Common myeloid progenitor, CD34-positive (primary cell): ENCODE measurements around the gene MED12L.

Source experiments
- CTCF ChIA-PET: fragments of 350-600 bp; sonication (Branson Sonifier 250); formaldehyde crosslinking; loops from one replicate; lab custom pipeline; 2021; ENCODE audit warnings: antibody characterized with exemption; lab: Charles Lee
- POLR2A ChIA-PET: fragments of 350-600 bp; sonication (Branson Sonifier 250); formaldehyde crosslinking; loops from one replicate; lab custom pipeline; 2021; ENCODE audit warnings: antibody characterized with exemption; lab: Charles Lee
- DNase-seq, 3 donors: peaks; one replicate each; pipeline versions ENCODE4 v3.0.0 to v3.0.0-alpha.2; 2013
- H3K27ac ChIP-seq, 2 experiments: 1 replicate in 1 of 2; 2 replicates in 1 of 2; pipeline ENCODE4 v1.7.0; 2013; ENCODE audit warnings: inconsistent platforms in 2 of 2, low read length in 2 of 2, mild to moderate bottlenecking in 2 of 2, low read depth in 1 of 2, moderate library complexity in 1 of 2; ENCODE audit not compliant: severe bottlenecking in 2 of 2, insufficient read depth in 1 of 2, poor library complexity in 1 of 2
- H3K27me3 ChIP-seq, 5 experiments: replicated peaks in 2 of 5; 1 replicate in 3 of 5; 2 replicates in 2 of 5; pipeline versions ENCODE4 v1.6.1 to v1.7.0; 2013; ENCODE audit warnings: low read length in 4 of 5, mild to moderate bottlenecking in 2 of 5, moderate library complexity in 2 of 5, inconsistent platforms in 1 of 5; ENCODE audit not compliant: insufficient read depth in 5 of 5, control insufficient read depth in 4 of 5
- H3K36me3 ChIP-seq, 4 experiments: 1 replicate in 2 of 4; 2 replicates in 2 of 4; pipeline versions ENCODE4 v1.6.1 to v1.7.0; 2013; ENCODE audit warnings: low read length in 3 of 4, control low read depth in 1 of 4, mild to moderate bottlenecking in 1 of 4; ENCODE audit not compliant: control insufficient read depth in 4 of 4, insufficient read depth in 4 of 4
- H3K4me1 ChIP-seq, 4 experiments: 1 replicate in 3 of 4; 2 replicates in 1 of 4; pipeline versions ENCODE4 v1.6.1 to v1.7.1; 2013; ENCODE audit warnings: low read length in 3 of 4, mild to moderate bottlenecking in 3 of 4, control low read depth in 1 of 4, inconsistent platforms in 1 of 4, moderate library complexity in 1 of 4; ENCODE audit not compliant: control insufficient read depth in 4 of 4, insufficient read depth in 4 of 4; ENCODE audit errors: control extremely low read depth in 1 of 4
- H3K4me3 ChIP-seq, 7 experiments: 1 replicate in 4 of 7; 2 replicates in 3 of 7; pipeline versions ENCODE4 v1.5.1 to v1.7.0; 2013; ENCODE audit warnings: mild to moderate bottlenecking in 7 of 7, low read length in 6 of 7, moderate library complexity in 6 of 7, inconsistent platforms in 2 of 7, low read depth in 2 of 7, control low read depth in 1 of 7; ENCODE audit not compliant: insufficient read depth in 4 of 7, control insufficient read depth in 1 of 7; ENCODE audit errors: extremely low read depth in 1 of 7
- H3K9me3 ChIP-seq, 5 experiments: 1 replicate in 4 of 5; 2 replicates in 1 of 5; pipeline versions ENCODE4 v1.6.1 to v1.7.1; 2013; ENCODE audit warnings: low read length in 4 of 5, mild to moderate bottlenecking in 2 of 5, inconsistent platforms in 1 of 5, low read depth in 1 of 5, moderate library complexity in 1 of 5; ENCODE audit not compliant: control insufficient read depth in 4 of 5, insufficient read depth in 2 of 5; ENCODE audit errors: control extremely low read depth in 1 of 5
- WGBS: methylation state at CpG from one replicate; pipeline ENCODE4 v1.1.5; 2013; ENCODE audit not compliant: insufficient coverage; 5-methylcytosine and 5-hydroxymethylcytosine counted together

Gene MED12L

DNA sequence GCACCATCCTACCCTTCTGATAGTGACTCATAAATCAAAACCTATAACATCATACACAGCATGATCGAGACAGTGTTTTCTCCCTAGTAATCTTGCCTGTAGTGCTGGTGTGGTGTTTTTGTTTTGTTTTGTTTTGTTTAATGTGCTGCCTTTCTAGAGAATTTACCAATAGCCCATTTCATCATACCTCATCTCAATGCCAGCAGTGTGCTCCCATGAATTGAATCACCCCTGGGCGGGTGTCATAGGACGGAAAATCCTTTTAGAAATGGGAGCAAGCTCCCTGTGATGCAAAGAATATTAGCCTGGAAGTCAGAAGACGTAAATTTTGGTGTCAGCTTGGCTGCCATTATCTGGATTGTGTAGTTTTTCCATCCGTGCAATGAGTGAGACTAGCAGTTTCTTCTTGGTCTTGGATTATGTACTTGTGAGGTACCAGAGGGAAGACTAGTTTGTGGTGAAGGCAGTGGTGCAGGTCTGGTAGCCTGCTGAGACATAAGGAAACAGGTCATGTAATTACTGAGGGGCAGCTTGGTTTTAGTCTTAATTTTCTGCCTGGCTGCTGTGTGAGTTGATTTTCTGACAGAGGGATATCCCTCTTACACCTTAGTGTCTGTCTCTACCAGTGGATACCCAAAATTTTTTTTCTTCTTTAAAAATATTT, 345.5 kb downstream of the MED12L start:
- Histone ChIP-seq H3K27me3 (no peaks in the 10 kb centered on the region), H3K4me1 (peaks cover 3 to 10% (median 7%) of the 10 kb centered on the region in 4 experiments), H3K4me3 (no peak overlapping the region), H3K36me3 (peaks cover 2 to 42% (median 15%) of the 10 kb centered on the region in 4 experiments), H3K9me3 (peaks cover 0 to 4% (median 0%) of the 10 kb centered on the region in 5 experiments), H3K27ac (no peak overlapping the region)
- DNase-seq = no peak
- 98% methylated on average over 4 of the region's 5 CpGs for WGBS
- CTCF ChIA-PET = interaction anchor here (0.7 to 2.0 kb wide), 2 partner anchors 9 to 488 kb away, joined by 3 to 5 read pairs; no protein-coding TSS in a partner anchor
- POLR2A ChIA-PET = no interaction called here

DNA sequence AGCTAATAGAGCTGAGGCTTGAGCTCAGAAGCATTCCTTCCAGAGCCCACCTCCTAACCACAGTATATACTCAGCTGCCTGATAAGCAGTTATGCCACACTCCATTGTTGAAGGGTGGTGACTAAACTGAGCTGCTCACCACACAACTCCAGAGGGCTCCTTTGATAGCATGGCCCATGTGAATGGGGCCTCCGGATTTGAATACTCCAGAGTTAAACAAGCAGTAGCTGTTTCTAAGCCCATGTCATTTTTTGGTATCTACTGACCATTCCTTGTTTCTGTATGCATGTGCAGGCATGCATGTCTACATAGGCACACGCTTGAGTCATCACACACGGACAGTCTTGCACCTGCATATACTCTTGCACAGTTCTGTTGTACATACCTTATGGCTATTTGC, 346.5 kb downstream of the MED12L start:
- DNase-seq = peak; percentile 25 to 82 (median 71)
- WGBS = 93% methylated on average over 2 of the region's 3 CpGs
- Histone ChIP-seq H3K27me3 (no peaks in the 10 kb centered on the region), H3K9me3 (peaks cover 0 to 4% (median 0%) of the 10 kb centered on the region in 5 experiments), H3K4me1 (peaks cover 0 to 5% (median 2%) of the 10 kb centered on the region in 4 experiments), H3K4me3 (no peak overlapping the region), H3K27ac (no peak overlapping the region), H3K36me3 (peaks cover 2 to 46% (median 13%) of the 10 kb centered on the region in 4 experiments)
- CTCF ChIA-PET = interaction anchor here (1.0 to 2.0 kb wide), 2 partner anchors 8 to 25 kb away, joined by 3 to 5 read pairs; no protein-coding TSS in a partner anchor
- POLR2A ChIA-PET = no interaction called here

DNA sequence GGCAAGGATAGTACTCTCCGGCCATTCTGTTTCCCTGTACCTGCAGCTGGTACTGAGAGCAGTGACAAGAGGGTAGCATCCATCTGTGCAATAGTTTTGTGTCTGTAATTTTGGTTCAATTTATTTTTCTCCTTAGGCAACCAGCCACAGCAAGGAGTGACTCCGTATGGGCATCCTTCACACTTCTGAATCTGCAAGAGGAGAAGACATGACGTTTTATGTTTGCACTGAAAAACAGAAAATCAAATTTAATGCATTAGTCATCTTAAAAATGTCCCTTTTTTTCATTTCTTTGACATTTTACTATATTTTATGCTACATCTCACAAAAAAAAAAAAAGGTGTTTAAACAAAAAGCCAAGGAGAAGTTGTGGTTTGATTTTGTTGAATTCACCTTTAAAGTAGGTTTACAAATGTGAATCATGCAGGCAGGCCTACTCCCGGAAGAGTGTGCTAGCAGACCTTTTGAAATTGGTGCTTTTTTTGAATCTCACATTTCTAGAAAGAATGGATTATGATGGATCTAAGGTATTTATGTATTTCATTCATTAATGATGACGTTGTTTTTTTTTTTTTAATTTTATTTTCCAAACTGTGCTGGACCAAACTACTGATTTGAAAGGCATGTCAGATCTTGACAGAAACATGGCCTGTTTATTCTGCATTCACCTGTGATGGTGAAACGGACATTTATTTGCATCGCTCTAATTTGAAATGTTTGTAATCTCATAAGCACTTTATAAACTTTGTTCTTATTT, 347.3 kb downstream of the MED12L start:
- H3K27ac ChIP-seq = no peak overlapping the region
- H3K27me3 ChIP-seq = no peaks in the 10 kb centered on the region
- 96% methylated on average over 3 of the region's 7 CpGs for WGBS
- no peak for DNase-seq
- ChIA-PET POLR2A (no interaction called here), CTCF (interaction anchor here (1.2 kb wide), 1 partner anchor 34 kb away, joined by 3 read pairs; no protein-coding TSS in a partner anchor)
- no peak overlapping the region for H3K4me3 ChIP-seq
- H3K9me3 ChIP-seq = peaks cover 0 to 4% (median 0%) of the 10 kb centered on the region in 5 experiments
- H3K36me3 ChIP-seq = peaks cover 2 to 41% (median 13%) of the 10 kb centered on the region in 4 experiments
- H3K4me1 ChIP-seq = peaks cover 0 to 5% (median 2%) of the 10 kb centered on the region in 4 experiments

DNA sequence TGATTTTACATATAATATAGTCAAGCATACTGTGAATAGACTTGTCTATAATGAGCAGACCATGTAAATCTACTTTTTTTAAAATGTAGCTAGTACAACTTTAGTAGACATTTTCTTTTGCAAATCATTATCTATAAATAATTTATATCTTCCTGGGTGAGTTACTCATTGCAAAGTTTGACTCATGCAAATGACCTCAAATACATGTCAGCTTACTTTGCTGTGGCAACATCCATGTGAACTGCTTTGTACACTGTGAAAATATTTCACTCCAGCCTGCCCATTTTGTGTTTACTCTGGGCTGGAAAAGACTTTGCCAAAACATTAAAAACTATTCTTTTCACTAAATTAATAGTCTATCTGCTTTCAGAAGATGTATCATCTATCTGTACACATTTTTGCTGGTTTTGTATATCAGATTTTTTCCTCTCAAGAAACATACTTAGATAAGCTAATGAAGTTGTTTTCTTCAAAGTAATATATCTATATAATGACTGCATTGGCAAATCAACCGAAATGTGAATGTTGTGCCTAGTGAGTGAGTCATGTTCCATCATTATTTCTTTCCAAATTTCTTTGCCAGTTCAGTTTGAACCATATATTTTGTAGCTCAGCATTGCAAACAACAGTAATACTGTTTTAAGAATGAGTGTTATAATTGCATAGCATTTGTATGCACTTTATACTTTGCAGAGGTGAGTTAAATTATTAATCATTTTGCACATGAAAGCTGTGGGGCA, 348.9 kb downstream of the MED12L start:
- DNase-seq = no peak
- no peaks in the 10 kb centered on the region for H3K27me3 ChIP-seq
- H3K27ac ChIP-seq = no peak overlapping the region
- H3K4me1 ChIP-seq = peaks cover 0 to 5% (median 2%) of the 10 kb centered on the region in 4 experiments
- H3K36me3 ChIP-seq = peaks cover 0 to 34% (median 11%) of the 10 kb centered on the region in 4 experiments
- H3K4me3 ChIP-seq = no peak overlapping the region
- POLR2A ChIA-PET = no interaction called here
- H3K9me3 ChIP-seq = peaks cover 0 to 4% (median 0%) of the 10 kb centered on the region in 5 experiments
- WGBS = no CpG with 5 or more reads among the region's 1 CpG
- CTCF ChIA-PET = interaction anchor here (1.2 to 7.5 kb wide), 3 partner anchors 32 to 485 kb away, joined by 3 to 61 read pairs (median 5); no protein-coding TSS in a partner anchor

DNA sequence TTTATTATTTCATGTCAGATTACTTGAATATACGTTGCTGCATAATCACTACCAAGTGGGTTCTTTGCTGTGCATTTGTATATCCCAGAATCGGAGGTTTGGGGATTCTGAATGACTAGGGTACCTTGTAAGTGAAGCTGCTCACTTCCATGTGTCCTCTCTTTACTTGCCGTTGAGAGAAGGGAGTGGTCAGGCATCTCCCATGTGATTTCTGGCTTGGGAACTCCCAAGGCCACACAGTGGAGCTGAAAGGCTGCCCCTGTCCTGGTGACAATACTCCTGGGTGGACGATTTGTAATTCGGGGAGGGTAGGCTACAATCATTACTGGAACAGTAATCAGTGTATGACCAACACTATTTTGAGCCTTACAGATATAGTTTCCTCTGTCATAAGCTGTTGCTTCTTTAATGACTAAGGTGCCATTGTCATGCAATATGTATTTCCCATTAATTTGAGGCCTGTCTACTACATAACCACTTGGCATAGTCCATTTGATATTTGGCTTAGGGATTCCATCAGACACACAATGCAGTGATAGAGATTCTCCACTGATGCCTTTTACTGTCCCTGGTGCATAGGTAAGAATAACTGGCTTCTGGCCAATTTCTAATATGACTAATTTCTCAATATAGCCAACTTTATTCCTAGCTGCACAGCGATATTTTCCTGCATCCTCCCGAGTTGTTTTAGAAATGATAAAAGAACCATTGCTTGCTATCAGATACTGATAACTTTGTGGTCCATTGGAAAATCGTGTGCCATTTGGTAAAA, 351.4 kb downstream of the MED12L start:
- no peak for DNase-seq
- no peak overlapping the region for H3K4me3 ChIP-seq
- ChIA-PET POLR2A (no interaction called here), CTCF (interaction anchor here (0.7 to 7.5 kb wide), 5 partner anchors 32 to 483 kb away, joined by 3 to 61 read pairs (median 9); no protein-coding TSS in a partner anchor)
- H3K27ac ChIP-seq = no peak overlapping the region
- peaks cover 0 to 21% (median 5%) of the 10 kb centered on the region in 4 experiments for H3K36me3 ChIP-seq
- 95% methylated on average over 8 of the region's 8 CpGs for WGBS
- H3K27me3 ChIP-seq = no peaks in the 10 kb centered on the region
- no peaks in the 10 kb centered on the region for H3K9me3 ChIP-seq
- peaks cover 0 to 3% (median 1%) of the 10 kb centered on the region in 4 experiments for H3K4me1 ChIP-seq

DNA sequence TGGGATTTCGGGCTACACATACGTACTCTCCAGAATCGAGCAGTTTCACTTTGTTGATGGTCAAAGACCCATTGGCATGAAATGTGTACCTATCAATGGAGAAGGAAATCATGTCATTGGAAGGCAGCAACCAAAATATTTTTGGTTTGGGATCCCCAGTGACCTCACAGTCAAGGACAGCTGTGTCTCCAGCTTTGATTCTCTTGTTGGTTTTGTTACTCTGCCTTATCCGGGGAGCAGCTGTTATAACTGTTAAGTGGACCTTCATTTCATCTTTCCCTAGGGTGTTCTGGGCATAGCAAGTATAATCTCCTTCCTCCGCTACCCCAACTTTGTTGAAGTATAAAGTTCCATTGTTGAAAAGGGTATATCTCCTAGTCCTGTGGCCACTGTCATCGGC, 352.4 kb downstream of the MED12L start:
- H3K27ac ChIP-seq = no peak overlapping the region
- H3K27me3 ChIP-seq = no peaks in the 10 kb centered on the region
- DNase-seq = no peak
- CTCF ChIA-PET = interaction anchor here (0.7 to 7.5 kb wide), 9 partner anchors 12 to 494 kb away, joined by 3 to 61 read pairs (median 7); no protein-coding TSS in a partner anchor
- POLR2A ChIA-PET = no interaction called here
- 94% methylated on average over 6 of the region's 6 CpGs for WGBS
- no peaks in the 10 kb centered on the region for H3K4me1 ChIP-seq
- peaks cover 0 to 16% (median 5%) of the 10 kb centered on the region in 4 experiments for H3K36me3 ChIP-seq
- no peak overlapping the region for H3K4me3 ChIP-seq
- H3K9me3 ChIP-seq = no peaks in the 10 kb centered on the region
